ENCODE measurements around the gene ITPK1. TPM values are rescaled to one million over a fixed set of nuclear protein-coding genes. Genes with fewer than 3 reads are reported as not detected.

ITPK1 gene
- total and polyA plus RNA-seq, 10 of the 15 experiments (the other 5 are each of a cell fraction or from before 2014, with no cell fraction given) = 1.3 to 73.2 (median 27.0) TPM

DNA sequence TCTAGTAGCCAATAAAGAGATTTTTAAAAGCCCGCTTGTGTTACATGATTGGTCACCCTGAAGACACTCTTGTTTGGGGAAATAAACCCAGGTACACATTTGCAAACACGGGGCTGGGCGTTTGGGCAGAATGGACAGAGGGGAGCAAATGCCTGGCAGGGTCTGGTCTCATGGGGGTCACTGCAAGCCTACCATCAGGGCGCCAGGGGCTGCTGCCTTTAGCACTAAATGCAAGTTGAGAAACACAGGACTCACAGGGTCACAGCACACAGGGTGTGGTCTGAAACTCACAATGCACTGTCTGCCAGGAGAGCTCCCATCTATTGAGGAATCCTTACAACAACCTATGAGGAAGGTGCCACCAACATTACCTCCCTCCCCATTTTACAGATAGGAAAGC, 130.2 kb downstream of the ITPK1 start (continued):
- TF ChIP-seq E2F8 (IDR thresholded peaks at IDR 0.05; ENCODE audit: low read depth, partially characterized antibody) (no peak), SUPT20H (IDR thresholded peaks at IDR 0.05; ENCODE audit: borderline replicate concordance, control insufficient read depth, low read depth, low read length) (no peak), SP1 (IDR thresholded peaks at IDR 0.05; ENCODE audit: low read depth, low read length) (no peak)

DNA sequence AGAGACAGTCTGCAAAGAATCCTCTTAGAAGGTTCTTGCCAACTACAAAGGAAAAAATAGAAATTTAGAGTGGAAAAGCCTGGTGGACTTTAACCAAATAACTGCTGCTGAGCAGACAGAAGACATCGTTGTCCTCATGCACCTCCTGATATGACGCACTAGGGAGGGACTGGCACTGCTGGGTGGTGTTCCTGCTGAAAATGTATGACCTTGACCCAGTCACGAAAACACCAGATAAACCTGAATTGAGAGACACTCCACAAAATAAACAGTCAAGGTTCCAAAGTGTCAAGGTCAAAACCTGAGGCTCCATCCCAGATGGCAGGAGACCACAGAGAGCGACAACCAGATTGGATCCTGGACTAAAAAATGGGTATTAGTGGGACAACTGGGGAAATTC, 130.8 kb downstream of the ITPK1 start:
- Histone ChIP-seq H3K9me3 (replicated peaks; ENCODE audit: control insufficient read depth, insufficient read depth, low read length) (peaks cover 8% of the 10 kb centered on the region; the same call in 2 of the 3 replicates), H3K4me2 (ENCODE audit: control insufficient read depth, insufficient read depth) (no peak overlapping the region), H3K9ac (ENCODE audit: control insufficient read depth, insufficient read depth, low read length) (no peak overlapping the region), H3K36me3 (ENCODE audit: control insufficient read depth in 2 of 2, insufficient read depth in 2 of 2, low read length in 1 of 2) (peaks cover 0 to 20% of the 10 kb centered on the region in 2 experiments), H2AFZ (ENCODE audit: control insufficient read depth, low read depth, low read length) (no peak overlapping the region), H3K4me3 (no peak overlapping the region), H3K27me3 (replicated peaks in 1 of 2; ENCODE audit: control insufficient read depth in 2 of 2, insufficient read depth in 2 of 2, low read length in 1 of 2) (no peaks in the 10 kb centered on the region), H4K20me1 (ENCODE audit: control insufficient read depth, insufficient read depth) (no peaks in the 10 kb centered on the region), H3K79me2 (ENCODE audit: control insufficient read depth, insufficient read depth, low read length) (no peaks in the 10 kb centered on the region), H3K27ac (ENCODE audit: control insufficient read depth, insufficient read depth) (no peak overlapping the region), H3K4me1 (ENCODE audit: control insufficient read depth, insufficient read depth, low read length) (no peaks in the 10 kb centered on the region)
- POLR2A ChIA-PET = no interaction called here
- WGBS (ENCODE audit: insufficient coverage, insufficient replicate concordance, low lambda C conversion rate, missing lambda C conversion rate) = 83% methylated on average over 4 of the region's 4 CpGs
- intact Hi-C loops (cut with micrococcal nuclease; ENCODE audit: unreplicated experiment) (no loop called here), in situ Hi-C loops (cut with MboI) (no loop called here)
- no TSS peak for BruUV-seq (replicated peaks)
- FAIRE-seq (no peak), DNase-seq (ENCODE audit: low read depth, low spot score) (no peak), ATAC-seq (no peak)
- RAD21 ChIA-PET (ENCODE audit: unreplicated experiment) = no interaction called here
- CTCF ChIA-PET = interaction anchor here (1.5 kb wide), 1 partner anchor 128 kb away, joined by 5 read pairs; no protein-coding TSS in a partner anchor
- SMC1A ChIA-PET (ENCODE audit: uncharacterized antibody, unreplicated experiment) = no interaction called here
- TF ChIP-seq, protein P1, sequence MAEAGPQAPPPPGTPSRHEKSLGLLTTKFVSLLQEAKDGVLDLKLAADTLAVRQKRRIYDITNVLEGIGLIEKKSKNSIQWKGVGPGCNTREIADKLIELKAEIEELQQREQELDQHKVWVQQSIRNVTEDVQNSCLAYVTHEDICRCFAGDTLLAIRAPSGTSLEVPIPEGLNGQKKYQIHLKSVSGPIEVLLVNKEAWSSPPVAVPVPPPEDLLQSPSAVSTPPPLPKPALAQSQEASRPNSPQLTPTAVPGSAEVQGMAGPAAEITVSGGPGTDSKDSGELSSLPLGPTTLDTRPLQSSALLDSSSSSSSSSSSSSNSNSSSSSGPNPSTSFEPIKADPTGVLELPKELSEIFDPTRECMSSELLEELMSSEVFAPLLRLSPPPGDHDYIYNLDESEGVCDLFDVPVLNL (IDR thresholded peaks at IDR 0.05; ENCODE audit: low read depth, low read length) = no peak
- TF ChIP-seq, protein P2, sequence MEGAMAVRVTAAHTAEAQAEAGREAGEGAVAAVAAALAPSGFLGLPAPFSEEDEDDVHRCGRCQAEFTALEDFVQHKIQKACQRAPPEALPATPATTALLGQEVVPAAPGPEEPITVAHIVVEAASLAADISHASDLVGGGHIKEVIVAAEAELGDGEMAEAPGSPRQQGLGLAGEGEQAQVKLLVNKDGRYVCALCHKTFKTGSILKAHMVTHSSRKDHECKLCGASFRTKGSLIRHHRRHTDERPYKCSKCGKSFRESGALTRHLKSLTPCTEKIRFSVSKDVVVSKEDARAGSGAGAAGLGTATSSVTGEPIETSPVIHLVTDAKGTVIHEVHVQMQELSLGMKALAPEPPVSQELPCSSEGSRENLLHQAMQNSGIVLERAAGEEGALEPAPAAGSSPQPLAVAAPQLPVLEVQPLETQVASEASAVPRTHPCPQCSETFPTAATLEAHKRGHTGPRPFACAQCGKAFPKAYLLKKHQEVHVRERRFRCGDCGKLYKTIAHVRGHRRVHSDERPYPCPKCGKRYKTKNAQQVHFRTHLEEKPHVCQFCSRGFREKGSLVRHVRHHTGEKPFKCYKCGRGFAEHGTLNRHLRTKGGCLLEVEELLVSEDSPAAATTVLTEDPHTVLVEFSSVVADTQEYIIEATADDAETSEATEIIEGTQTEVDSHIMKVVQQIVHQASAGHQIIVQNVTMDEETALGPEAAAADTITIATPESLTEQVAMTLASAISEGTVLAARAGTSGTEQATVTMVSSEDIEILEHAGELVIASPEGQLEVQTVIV (IDR thresholded peaks at IDR 0.05; ENCODE audit: borderline replicate concordance, partially characterized antibody) = no peak
- TF ChIP-seq SRF (IDR thresholded peaks at IDR 0.05; ENCODE audit: low read depth in 2 of 2, low read length in 2 of 2) = no peak
- TF ChIP-seq, protein P3, sequence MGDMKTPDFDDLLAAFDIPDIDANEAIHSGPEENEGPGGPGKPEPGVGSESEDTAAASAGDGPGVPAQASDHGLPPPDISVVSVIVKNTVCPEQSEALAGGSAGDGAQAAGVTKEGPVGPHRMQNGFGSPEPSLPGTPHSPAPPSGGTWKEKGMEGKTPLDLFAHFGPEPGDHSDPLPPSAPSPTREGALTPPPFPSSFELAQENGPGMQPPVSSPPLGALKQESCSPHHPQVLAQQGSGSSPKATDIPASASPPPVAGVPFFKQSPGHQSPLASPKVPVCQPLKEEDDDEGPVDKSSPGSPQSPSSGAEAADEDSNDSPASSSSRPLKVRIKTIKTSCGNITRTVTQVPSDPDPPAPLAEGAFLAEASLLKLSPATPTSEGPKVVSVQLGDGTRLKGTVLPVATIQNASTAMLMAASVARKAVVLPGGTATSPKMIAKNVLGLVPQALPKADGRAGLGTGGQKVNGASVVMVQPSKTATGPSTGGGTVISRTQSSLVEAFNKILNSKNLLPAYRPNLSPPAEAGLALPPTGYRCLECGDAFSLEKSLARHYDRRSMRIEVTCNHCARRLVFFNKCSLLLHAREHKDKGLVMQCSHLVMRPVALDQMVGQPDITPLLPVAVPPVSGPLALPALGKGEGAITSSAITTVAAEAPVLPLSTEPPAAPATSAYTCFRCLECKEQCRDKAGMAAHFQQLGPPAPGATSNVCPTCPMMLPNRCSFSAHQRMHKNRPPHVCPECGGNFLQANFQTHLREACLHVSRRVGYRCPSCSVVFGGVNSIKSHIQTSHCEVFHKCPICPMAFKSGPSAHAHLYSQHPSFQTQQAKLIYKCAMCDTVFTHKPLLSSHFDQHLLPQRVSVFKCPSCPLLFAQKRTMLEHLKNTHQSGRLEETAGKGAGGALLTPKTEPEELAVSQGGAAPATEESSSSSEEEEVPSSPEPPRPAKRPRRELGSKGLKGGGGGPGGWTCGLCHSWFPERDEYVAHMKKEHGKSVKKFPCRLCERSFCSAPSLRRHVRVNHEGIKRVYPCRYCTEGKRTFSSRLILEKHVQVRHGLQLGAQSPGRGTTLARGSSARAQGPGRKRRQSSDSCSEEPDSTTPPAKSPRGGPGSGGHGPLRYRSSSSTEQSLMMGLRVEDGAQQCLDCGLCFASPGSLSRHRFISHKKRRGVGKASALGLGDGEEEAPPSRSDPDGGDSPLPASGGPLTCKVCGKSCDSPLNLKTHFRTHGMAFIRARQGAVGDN (IDR thresholded peaks at IDR 0.05) = no peak
- TF ChIP-seq IKZF1 (conservative IDR thresholded peaks at IDR 0.05) = no peak
- no peak for TF ChIP-seq RUNX3 (IDR thresholded peaks at IDR 0.05; ENCODE audit: low read length)
- TF ChIP-seq PML (IDR thresholded peaks at IDR 0.05; ENCODE audit: low read length) = no peak
- no peak for TF ChIP-seq BACH1 (IDR thresholded peaks at IDR 0.05; ENCODE audit: borderline replicate concordance)

Data from GM12878 (cell line).